Measurements from ENCODE around the gene BMPR1A.

DNA sequence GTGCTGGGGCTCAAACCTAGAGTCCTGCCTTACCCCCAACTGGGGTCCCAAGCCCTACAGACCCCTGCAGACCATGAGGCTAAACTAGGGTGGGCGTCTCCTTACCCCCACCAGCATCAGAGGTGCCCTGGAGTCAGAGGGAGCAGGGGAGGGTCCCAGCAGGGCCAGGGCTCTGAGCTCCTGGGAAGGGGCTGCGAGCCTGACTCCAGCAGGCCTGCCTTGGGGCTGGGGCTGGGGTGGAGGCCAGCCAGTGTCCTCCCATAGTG is 203.3 kb downstream of the BMPR1A start:
- TF ChIP-seq, protein P1, sequence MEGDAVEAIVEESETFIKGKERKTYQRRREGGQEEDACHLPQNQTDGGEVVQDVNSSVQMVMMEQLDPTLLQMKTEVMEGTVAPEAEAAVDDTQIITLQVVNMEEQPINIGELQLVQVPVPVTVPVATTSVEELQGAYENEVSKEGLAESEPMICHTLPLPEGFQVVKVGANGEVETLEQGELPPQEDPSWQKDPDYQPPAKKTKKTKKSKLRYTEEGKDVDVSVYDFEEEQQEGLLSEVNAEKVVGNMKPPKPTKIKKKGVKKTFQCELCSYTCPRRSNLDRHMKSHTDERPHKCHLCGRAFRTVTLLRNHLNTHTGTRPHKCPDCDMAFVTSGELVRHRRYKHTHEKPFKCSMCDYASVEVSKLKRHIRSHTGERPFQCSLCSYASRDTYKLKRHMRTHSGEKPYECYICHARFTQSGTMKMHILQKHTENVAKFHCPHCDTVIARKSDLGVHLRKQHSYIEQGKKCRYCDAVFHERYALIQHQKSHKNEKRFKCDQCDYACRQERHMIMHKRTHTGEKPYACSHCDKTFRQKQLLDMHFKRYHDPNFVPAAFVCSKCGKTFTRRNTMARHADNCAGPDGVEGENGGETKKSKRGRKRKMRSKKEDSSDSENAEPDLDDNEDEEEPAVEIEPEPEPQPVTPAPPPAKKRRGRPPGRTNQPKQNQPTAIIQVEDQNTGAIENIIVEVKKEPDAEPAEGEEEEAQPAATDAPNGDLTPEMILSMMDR (IDR thresholded peaks at IDR 0.05; ENCODE audit: low read depth, low read length, poor library complexity, severe bottlenecking), result no peak
- TF ChIP-seq EZH2phosphoT487 (IDR thresholded peaks at IDR 0.05; ENCODE audit: borderline replicate concordance, low read length), result no peak

Data from DOHH2 (cell line).